ENCODE results near the gene DGKG.

DGKG gene

GRCh38 chr3:186171521-186171920 is 190.5 kb downstream of the DGKG start:
- DNase-seq (ENCODE audit: low spot score), result no peak

GRCh38 chr3:186170516-186170915 is 191.5 kb downstream of the DGKG start:
- DNase-seq (ENCODE audit: low spot score), result no peak

GRCh38 chr3:186169379-186169778 is 192.7 kb downstream of the DGKG start:
- DNase-seq (ENCODE audit: low spot score), result no peak

GRCh38 chr3:186168976-186169375 is 193.1 kb downstream of the DGKG start:
- DNase-seq (ENCODE audit: low spot score), result no peak

- DNase-seq (ENCODE audit: low spot score), result no peak
Observed at GRCh38 chr3:186167646-186168395, 194.2 kb downstream of the DGKG start.

GRCh38 chr3:186166491-186167288 is 195.3 kb downstream of the DGKG start:
- DNase-seq (ENCODE audit: low spot score), result no peak

- DNase-seq (ENCODE audit: low spot score), result no peak
Observed at GRCh38 chr3:186166036-186166435, 196.0 kb downstream of the DGKG start.

- DNase-seq (ENCODE audit: low spot score), result no peak
Observed at GRCh38 chr3:186165331-186165730, 196.7 kb downstream of the DGKG start.

GRCh38 chr3:186164696-186165095 is 197.3 kb downstream of the DGKG start:
- no peak for DNase-seq (ENCODE audit: low spot score)

GRCh38 chr3:186162221-186162620 is 199.8 kb downstream of the DGKG start:
- no peak for DNase-seq (ENCODE audit: low spot score)

GRCh38 chr3:186160691-186161243 is 201.3 kb downstream of the DGKG start:
- no peak for DNase-seq (ENCODE audit: low spot score)

GRCh38 chr3:186154641-186155040 is 207.4 kb downstream of the DGKG start:
- no peak for DNase-seq (ENCODE audit: low spot score)

- DNase-seq (ENCODE audit: low spot score), result peak; percentile 43
Observed at GRCh38 chr3:186152889-186153292, 209.1 kb downstream of the DGKG start.

- DNase-seq (ENCODE audit: low spot score), result no peak
Observed at GRCh38 chr3:186152361-186152798, 209.7 kb downstream of the DGKG start.

GRCh38 chr3:186151077-186151971 is 210.7 kb downstream of the DGKG start:
- DNase-seq (ENCODE audit: low spot score), result no peak

- no peak for DNase-seq (ENCODE audit: low spot score)
Observed at GRCh38 chr3:186150041-186150830, 211.8 kb downstream of the DGKG start.

GRCh38 chr3:186149319-186149960 is 212.6 kb downstream of the DGKG start:
- DNase-seq (ENCODE audit: low spot score), result no peak

- no peak for DNase-seq (ENCODE audit: low spot score)
Observed at GRCh38 chr3:186144257-186144656, 217.8 kb downstream of the DGKG start.

- no peak for DNase-seq (ENCODE audit: low spot score)
Observed at GRCh38 chr3:186143250-186143649, 218.8 kb downstream of the DGKG start.

GRCh38 chr3:186142393-186142932 is 219.6 kb downstream of the DGKG start:
- DNase-seq (ENCODE audit: low spot score), result no peak

Measured in kidney tubule cell (primary cell).